Measurements from ENCODE around the gene AGRN.

DNA sequence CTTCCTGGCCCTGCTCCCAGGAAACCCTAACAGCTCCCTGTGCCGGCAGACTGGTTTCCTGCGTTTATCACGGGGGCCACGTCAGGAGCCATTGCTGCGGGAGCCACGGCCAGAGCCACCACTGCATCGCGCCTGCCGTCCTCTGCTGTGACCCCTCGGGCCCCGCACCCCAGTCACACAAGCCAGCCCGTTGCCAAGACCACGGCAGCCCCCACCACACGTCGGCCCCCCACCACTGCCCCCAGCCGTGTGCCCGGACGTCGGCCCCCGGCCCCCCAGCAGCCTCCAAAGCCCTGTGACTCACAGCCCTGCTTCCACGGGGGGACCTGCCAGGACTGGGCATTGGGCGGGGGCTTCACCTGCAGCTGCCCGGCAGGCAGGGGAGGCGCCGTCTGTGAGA is 28.0 kb downstream of the AGRN start:
- TF ChIP-seq, protein P1, sequence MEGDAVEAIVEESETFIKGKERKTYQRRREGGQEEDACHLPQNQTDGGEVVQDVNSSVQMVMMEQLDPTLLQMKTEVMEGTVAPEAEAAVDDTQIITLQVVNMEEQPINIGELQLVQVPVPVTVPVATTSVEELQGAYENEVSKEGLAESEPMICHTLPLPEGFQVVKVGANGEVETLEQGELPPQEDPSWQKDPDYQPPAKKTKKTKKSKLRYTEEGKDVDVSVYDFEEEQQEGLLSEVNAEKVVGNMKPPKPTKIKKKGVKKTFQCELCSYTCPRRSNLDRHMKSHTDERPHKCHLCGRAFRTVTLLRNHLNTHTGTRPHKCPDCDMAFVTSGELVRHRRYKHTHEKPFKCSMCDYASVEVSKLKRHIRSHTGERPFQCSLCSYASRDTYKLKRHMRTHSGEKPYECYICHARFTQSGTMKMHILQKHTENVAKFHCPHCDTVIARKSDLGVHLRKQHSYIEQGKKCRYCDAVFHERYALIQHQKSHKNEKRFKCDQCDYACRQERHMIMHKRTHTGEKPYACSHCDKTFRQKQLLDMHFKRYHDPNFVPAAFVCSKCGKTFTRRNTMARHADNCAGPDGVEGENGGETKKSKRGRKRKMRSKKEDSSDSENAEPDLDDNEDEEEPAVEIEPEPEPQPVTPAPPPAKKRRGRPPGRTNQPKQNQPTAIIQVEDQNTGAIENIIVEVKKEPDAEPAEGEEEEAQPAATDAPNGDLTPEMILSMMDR (conservative IDR thresholded peaks at IDR 0.05): no peak
- TF ChIP-seq ZFX (IDR thresholded peaks at IDR 0.05): no peak
